Skin of body (tissue), 2 donors: ENCODE data around the gene CARMIL1. TPM values are rescaled to one million over a fixed set of nuclear protein-coding genes. Genes with fewer than 3 reads are reported as not detected.

ENCODE experiments used
- DNase-seq: peaks from one replicate; lab custom pipeline; 2025; lab: John Stamatoyannopoulos, UW
- total RNA-seq: library from RNA; depleted of rRNA; stranded (reverse); fragments of >200 nt; gene quantifications from one replicate; pipeline ENCODE4 v1.2.3, GENCODE V29; 2014

Gene CARMIL1
- total RNA-seq, 1 donor from 2014 or later, result 17.9 TPM

GRCh38 chr6:25472306-25472705 lies 193.1 kb downstream of the CARMIL1 start:
- no peak for DNase-seq

DNA sequence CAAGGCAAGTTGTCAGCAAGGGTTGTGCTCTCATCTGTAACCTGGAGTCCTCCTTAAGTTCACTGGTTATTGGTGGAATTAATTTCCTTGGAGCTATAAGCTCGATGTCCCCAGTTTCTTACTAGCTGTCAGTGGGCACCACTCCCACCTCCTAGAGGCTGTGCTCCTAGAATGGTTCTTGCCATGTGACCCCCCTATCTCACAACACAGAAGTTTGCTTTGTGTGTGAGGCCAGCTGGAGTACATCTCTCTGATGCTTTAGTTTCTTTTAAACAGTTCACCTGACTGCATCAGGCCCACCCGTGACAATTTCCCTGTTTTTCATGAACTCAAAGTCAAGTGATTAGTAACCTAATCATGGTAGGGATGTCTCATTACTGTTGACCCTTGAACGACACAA lies 193.7 kb downstream of the CARMIL1 start:
- DNase-seq, result no peak

- no peak for DNase-seq
Measured at GRCh38 chr6:25473447-25473846, 194.3 kb downstream of the CARMIL1 start.

DNA sequence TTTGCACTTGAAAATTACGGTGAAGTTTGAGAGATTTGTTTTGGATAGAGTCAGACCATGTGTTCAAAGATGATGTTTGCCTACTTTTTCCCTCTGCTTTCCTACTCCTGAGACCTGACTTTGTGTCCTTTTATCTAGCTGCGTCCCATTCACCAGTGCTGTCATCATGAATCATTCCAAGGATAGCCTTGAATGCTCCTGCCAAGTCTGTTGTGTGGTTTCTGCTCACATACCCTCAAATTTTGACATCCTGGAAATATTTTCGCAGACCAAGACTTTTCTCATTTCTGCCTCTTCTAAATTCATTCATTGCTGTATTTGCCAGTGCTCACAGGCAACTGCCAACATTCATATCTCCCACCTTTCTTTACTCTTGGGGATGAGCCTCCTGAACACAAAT lies 197.0 kb downstream of the CARMIL1 start:
- no peak for DNase-seq

GRCh38 chr6:25477006-25477590 lies 197.9 kb downstream of the CARMIL1 start:
- DNase-seq, result no peak

DNA sequence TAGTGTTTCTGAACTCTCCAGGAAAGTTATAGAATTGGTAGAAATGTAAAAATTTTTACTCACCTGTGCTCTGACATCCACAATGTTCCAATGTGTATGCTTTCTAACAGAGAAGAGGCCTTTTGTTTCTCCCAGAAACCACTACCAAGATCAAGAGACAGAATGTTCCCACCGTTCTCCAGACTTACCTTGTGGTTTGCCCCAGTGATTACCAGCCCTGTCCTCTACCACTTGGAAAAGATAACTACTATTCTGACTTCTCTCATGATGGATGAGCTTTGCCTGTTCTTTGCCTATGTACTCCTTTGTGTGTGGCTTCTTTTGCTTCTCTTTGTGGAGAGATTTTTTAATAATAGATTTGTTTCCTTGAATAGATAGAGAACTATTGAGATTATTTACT lies 199.8 kb downstream of the CARMIL1 start:
- DNase-seq, result no peak

GRCh38 chr6:25481267-25481666 lies 202.1 kb downstream of the CARMIL1 start:
- no peak for DNase-seq

GRCh38 chr6:25482996-25483395 lies 203.8 kb downstream of the CARMIL1 start:
- DNase-seq, result no peak

DNA sequence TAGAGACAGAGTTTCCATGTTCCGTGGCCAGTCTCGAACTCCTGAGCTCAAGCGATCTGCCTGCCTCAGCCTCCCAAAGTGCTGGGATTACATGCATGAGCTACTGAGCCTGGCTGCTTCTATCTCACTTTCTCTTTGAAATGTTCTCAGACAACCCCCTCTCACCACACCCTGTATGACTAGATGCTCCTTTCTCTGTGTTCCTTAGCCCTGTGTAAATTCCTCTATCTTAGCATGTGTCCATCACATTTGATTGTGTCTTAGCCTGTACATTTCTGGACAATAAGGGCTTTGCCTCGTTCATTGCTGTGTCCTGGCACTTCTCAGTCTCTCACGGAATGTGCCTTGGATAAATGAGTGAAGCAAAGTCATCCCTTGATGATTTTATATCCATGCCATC lies 204.8 kb downstream of the CARMIL1 start:
- DNase-seq, result no peak

DNA sequence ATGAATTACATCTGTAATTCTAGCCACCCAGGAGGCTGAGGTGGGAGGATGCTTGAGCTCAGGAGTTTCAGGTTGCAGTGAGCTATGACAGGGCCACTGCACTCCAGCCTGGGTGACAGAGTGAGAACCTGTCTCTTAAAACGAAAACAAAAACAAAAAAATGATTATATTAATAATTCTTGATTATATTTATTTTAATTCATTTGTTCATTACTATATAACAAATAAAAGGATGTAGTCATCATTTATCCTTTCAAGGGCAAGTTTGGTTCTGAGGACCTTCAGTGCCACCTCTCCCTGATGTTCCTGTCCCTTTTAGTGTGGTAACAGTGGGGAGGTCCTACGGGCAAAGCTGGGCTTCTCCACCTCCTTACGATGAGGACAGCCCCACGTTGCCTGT lies 205.7 kb downstream of the CARMIL1 start:
- DNase-seq, result no peak

GRCh38 chr6:25485821-25486534 lies 206.8 kb downstream of the CARMIL1 start:
- no peak for DNase-seq

DNA sequence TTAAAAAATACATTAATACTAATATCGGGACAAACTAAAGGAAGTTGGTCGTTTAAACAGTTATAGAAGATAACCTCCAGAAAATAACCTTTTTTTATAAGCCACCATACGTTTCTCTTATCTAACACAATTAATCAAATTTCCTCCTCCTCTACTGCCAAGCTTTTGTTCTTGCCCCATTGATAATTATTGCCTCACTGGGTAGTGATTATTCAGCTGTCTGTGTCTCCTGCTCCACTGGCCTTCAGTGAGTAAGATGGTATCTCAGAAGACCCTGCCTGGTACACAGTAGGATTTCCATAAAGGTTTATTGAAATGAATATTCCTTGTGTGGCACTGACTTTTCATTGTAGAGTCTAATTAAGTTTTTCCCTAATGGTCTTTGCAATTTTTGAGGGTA lies 207.4 kb downstream of the CARMIL1 start:
- no peak for DNase-seq

- DNase-seq, result no peak
Measured at GRCh38 chr6:25487012-25487411, 207.8 kb downstream of the CARMIL1 start.

DNA sequence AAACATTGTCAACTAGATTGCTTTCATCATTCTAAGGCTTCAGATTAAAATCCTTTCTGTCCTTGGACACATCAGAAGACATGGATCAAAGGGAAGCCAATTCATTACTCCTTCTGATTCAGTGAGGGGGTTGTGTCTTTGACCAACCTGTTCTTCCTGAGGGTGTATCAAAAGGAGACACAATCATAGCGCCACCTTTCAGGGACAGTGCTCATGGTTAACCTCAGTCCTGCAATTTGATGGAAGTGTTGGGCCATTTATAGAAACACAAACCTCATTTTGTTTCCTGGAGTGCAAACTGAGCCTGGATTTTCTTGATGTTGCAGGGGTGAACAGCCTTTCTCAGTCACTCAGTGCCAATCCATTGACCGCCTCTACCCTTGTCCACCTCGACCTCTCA lies 209.0 kb downstream of the CARMIL1 start:
- no peak for DNase-seq

DNA sequence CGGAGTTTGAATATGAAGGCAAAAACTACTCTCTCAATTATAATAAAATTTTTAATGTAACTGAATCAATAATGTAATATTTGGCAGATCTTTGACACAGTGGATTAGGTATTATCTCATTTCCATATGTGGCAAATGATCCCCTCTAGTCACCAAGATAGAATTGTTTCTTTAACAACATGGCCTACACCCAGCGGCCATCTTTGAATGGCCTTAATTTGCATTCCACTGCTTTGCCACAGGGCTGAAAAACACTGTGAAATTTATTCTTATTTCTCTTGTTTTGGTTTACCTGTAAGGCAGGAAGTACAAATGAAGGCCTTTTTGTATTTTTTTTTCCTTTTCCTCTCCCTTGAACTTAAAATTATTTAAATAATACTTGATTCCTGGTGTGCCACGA lies 210.2 kb downstream of the CARMIL1 start:
- DNase-seq, result no peak

GRCh38 chr6:25490018-25490801 lies 211.0 kb downstream of the CARMIL1 start:
- DNase-seq, result peak; percentile 62

DNA sequence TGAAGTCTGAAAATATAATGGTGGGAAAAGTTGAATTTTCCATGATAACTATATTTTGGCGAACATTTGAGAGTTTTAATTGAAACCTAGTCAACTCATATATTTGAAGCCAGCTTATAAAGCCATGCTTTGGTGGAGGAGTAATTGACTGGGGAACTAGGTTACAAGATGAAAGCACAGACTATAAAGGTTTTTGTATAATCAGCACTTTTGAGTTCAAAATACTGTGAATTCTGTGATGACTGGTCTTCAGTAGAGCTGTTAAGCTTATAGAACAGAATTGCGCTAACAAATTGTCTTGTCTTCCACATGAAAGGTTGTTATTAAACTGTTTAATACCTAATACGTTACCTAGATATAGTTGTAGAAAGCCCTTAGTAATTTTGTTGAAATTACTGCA lies 213.8 kb downstream of the CARMIL1 start:
- no peak for DNase-seq

DNA sequence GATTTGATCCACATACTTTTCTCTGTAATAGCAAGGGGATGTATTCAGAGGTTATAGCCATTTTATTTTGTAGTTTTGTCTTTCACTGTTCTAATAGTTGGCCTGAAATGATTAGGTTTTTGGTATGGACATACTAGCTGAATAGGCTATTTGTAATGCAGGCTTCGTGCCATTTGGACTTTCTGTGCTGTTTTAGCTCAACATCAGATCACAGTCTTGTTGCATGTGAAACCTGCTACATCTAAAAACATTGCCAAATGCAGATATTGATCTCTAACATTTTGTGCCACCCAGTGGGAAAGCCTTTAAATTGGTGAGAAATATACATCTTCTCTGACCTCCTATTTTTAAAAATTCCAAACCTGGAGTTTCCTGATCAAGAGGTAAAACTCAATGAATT lies 215.3 kb downstream of the CARMIL1 start:
- DNase-seq, result no peak

DNA sequence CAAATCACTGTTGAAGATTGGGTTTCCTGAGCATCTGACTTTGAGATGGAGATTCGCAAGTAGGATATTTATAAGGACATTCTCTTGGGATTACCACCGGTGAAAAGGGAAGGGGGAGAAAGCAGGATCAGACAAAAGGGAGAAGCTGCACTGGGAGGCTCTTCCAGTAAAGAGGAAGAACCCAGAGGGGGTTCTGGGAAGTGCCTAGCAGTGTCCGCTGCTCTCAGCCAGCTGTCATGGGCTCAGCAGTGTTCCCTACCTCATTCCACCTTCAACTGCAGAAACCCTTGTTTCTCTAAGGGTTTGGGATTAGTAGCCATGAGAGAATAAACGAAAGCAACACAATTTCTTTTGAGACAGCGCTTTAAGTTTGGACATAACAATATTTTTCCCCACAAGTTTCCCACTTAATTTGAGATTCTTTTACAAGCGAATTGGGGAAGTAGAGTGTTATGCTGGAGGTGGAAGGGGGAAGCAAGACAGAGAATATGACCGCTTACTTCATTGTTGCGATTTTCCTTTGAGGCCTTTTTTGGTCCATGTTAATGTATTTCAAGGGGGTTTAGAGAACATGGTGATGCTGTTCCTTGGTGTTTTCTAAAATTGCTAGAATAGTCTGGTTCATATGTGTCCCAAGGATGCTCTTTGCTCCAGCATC lies 218.3 kb downstream of the CARMIL1 start:
- no peak for DNase-seq

- DNase-seq, result no peak
Measured at GRCh38 chr6:25498505-25498904, 219.3 kb downstream of the CARMIL1 start.

- peak; percentile 7 for DNase-seq
Measured at GRCh38 chr6:25499615-25500235, 220.6 kb downstream of the CARMIL1 start.

DNA sequence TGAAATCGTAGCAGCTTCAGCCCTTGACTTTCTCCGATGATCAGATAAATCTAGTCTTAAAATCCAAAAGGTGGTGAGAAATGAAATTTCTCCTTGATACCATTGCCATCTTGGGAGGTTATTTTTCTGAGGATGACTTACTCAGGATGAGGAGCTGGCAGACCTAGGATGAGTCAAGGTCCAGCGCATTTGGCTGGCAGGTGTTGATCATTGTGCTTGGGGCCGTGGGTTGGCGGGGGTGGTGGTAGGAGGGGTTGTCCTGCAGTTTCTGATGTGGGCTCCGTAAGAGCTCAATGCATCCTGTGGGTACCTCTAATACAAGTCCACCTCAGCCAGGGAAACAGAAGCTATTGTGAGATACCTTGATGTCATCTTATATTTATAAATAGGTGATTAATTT lies 224.5 kb downstream of the CARMIL1 start:
- DNase-seq, result no peak
